NB4 (cell line): ENCODE results near the gene MLXIP.

ENCODE experiments used
- MYC ChIP-seq: IDR thresholded peaks from 2 replicates; pipeline ENCODE4 v1.6.1; 2011; ENCODE audit warnings: low read depth, low read length
- POLR2A ChIP-seq: IDR thresholded peaks from 2 replicates; pipeline ENCODE4 v1.6.1; 2011; ENCODE audit warnings: mild to moderate bottlenecking; ENCODE audit not compliant: insufficient read length; ENCODE audit errors: extremely low read depth
- TF ChIP-seq, protein P1 (sequence below): IDR thresholded peaks from one replicate; pipeline ENCODE4 v1.5.1; 2012; ENCODE audit warnings: low read depth, low read length
- TF ChIP-seq, protein P2 (sequence below): IDR thresholded peaks from 2 replicates; pipeline ENCODE4 v1.6.1; 2011; ENCODE audit warnings: low read depth, low read length

DNA sequence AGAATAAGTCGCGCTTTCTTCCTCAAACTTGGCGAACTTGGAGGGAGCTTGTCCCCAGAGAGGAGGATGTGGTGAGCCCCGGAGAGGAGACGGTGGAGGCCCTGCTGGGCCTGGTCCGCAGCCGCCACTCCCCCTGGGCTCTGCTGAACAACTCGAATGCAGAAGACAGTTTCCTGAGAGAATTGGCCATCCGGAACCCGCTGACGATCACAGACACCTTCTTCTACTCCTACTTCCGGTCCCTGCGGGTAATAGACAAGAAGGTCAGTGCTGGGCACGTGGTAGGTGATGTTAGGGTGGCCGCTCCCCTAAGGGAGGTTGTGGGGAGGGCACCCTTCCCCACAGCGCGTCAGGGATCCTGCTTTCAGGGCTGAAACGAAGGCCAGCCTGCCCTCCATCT lies 106.0 kb downstream of the MLXIP start:
- TF ChIP-seq POLR2A: peak; percentile 36
- TF ChIP-seq, protein P1, sequence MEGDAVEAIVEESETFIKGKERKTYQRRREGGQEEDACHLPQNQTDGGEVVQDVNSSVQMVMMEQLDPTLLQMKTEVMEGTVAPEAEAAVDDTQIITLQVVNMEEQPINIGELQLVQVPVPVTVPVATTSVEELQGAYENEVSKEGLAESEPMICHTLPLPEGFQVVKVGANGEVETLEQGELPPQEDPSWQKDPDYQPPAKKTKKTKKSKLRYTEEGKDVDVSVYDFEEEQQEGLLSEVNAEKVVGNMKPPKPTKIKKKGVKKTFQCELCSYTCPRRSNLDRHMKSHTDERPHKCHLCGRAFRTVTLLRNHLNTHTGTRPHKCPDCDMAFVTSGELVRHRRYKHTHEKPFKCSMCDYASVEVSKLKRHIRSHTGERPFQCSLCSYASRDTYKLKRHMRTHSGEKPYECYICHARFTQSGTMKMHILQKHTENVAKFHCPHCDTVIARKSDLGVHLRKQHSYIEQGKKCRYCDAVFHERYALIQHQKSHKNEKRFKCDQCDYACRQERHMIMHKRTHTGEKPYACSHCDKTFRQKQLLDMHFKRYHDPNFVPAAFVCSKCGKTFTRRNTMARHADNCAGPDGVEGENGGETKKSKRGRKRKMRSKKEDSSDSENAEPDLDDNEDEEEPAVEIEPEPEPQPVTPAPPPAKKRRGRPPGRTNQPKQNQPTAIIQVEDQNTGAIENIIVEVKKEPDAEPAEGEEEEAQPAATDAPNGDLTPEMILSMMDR: no peak
- TF ChIP-seq, protein P2, sequence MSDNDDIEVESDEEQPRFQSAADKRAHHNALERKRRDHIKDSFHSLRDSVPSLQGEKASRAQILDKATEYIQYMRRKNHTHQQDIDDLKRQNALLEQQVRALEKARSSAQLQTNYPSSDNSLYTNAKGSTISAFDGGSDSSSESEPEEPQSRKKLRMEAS: peak; percentile 95
- TF ChIP-seq MYC: peak; percentile 83
